Gastrocnemius medialis (tissue), 4 donors: ENCODE results near the gene ADCY5. TPM values are rescaled to one million over a fixed set of nuclear protein-coding genes. Genes with fewer than 3 reads are reported as not detected.

Source experiments
- ATAC-seq, 2 donors: fragments of 150-250 bp; one replicate each; pipeline ENCODE4 v1.9.1; 2016
- DNase-seq, 2 donors: peaks; one replicate each; pipeline ENCODE4 v3.0.0-alpha.2; 2019
- H3K27ac ChIP-seq, 4 donors: fragments of 200-600 bp; sonication (generic); 1 replicate in 1 of 4; 2 replicates in 3 of 4; pipeline ENCODE4 v1.5.1; 2016 to 2018; ENCODE audit warnings: mild to moderate bottlenecking in 2 of 4, moderate library complexity in 1 of 4
- H3K27me3 ChIP-seq, 3 donors: fragments of 200-600 bp; sonication (generic) in 2 of 3; 1 replicate in 1 of 3; 2 replicates in 2 of 3; pipeline versions ENCODE4 v1.5.1 to v1.6.0; 2016 to 2019; ENCODE audit warnings: mild to moderate bottlenecking in 1 of 3, moderate library complexity in 1 of 3
- H3K36me3 ChIP-seq, 2 donors: fragments of 200-600 bp; sonication (generic) in 1 of 2; one replicate each; pipeline ENCODE4 v1.5.1; 2017 to 2018
- H3K4me1 ChIP-seq, 2 donors: fragments of 200-600 bp; sonication (generic) in 1 of 2; one replicate each; pipeline ENCODE4 v1.5.1; 2016 to 2017; ENCODE audit warnings: mild to moderate bottlenecking in 2 of 2
- H3K4me3 ChIP-seq, 4 donors: fragments of 200-600 bp; sonication (generic) in 3 of 4; 1 replicate in 1 of 4; 2 replicates in 3 of 4; pipeline ENCODE4 v1.5.1; 2016 to 2019; ENCODE audit warnings: mild to moderate bottlenecking in 2 of 4
- H3K9me3 ChIP-seq, 3 donors: fragments of 200-600 bp; sonication (generic) in 2 of 3; 1 replicate in 1 of 3; 2 replicates in 2 of 3; pipeline ENCODE4 v1.5.1; 2016 to 2019
- POLR2A ChIP-seq, 2 donors: fragments of 450-650 bp; IDR thresholded peaks; one replicate each; pipeline ENCODE4 v1.6.1; 2017; ENCODE audit warnings: antibody characterized with exemption in 2 of 2, mild to moderate bottlenecking in 2 of 2, moderate library complexity in 2 of 2
- in situ Hi-C, 4 donors: fragments of 200-750 bp; cut with MboI; loops; one replicate each; pipeline versions ENCODE4 v1.15.0 to v1.8.0; 2017; ENCODE audit warnings: low sequenced_read_pairs in 4 of 4
- intact Hi-C: fragments of 100-400 bp; cut with DNase I; formaldehyde crosslinking; loops from one replicate; pipeline ENCODE4 v1.15.1; 2023; ENCODE audit warnings: low total_unique reads
- total RNA-seq, 4 donors: library from RNA; depleted of rRNA; stranded (reverse); fragments of >200 nt; gene quantifications; one replicate each; pipeline versions ENCODE4 v1.1.0 to v1.2.3, GENCODE V29; 2016
- TF ChIP-seq, protein P1 (sequence below), 5 experiments: fragments of 450-650 bp in 3 of 5; fragments of 200-600 bp in 2 of 5; sonication (generic) in 2 of 5; IDR thresholded peaks in 4 of 5; conservative IDR thresholded peaks in 1 of 5; 1 replicate in 4 of 5; 2 replicates in 1 of 5; pipeline ENCODE4 v1.5.1; 2016 to 2019; ENCODE audit warnings: antibody characterized with exemption in 5 of 5, mild to moderate bottlenecking in 3 of 5, moderate library complexity in 3 of 5

ADCY5 gene
- total RNA-seq, 4 donors from 2014 or later = 1.0 to 6.4 (median 4.3) TPM

DNA sequence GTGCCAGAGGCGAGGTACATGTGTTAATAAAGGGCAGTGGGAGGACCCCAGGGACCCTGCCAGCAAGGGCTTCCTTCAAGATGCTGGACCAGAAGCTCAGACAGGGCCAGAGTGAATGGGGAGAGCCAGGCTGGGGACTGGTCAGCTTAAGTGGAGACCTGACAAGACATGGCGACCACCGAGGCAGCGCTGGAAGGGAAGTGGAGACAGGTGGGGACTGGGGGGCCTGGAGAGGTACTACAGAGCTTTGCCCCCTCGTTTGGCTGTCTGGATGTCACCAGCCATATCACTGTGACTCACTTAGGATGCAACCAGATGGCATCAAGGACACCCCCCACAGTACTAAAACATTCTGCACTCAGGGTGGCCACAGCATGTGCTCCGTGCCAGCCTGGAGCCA is 97.9 kb downstream of the ADCY5 start:
- Histone ChIP-seq H3K4me1 (no peaks in the 10 kb centered on the region), H3K9me3 (no peaks in the 10 kb centered on the region), H3K27me3 (peaks cover 0 to 7% (median 7%) of the 10 kb centered on the region in 3 donors), H3K4me3 (no peak overlapping the region), H3K36me3 (no peaks in the 10 kb centered on the region), H3K27ac (no peak overlapping the region)
- TF ChIP-seq, protein P1, sequence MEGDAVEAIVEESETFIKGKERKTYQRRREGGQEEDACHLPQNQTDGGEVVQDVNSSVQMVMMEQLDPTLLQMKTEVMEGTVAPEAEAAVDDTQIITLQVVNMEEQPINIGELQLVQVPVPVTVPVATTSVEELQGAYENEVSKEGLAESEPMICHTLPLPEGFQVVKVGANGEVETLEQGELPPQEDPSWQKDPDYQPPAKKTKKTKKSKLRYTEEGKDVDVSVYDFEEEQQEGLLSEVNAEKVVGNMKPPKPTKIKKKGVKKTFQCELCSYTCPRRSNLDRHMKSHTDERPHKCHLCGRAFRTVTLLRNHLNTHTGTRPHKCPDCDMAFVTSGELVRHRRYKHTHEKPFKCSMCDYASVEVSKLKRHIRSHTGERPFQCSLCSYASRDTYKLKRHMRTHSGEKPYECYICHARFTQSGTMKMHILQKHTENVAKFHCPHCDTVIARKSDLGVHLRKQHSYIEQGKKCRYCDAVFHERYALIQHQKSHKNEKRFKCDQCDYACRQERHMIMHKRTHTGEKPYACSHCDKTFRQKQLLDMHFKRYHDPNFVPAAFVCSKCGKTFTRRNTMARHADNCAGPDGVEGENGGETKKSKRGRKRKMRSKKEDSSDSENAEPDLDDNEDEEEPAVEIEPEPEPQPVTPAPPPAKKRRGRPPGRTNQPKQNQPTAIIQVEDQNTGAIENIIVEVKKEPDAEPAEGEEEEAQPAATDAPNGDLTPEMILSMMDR (IDR thresholded peaks at IDR 0.05 in 4 of 5, conservative IDR thresholded peaks at IDR 0.05 in 1 of 5) = no peak
- TF ChIP-seq POLR2A (IDR thresholded peaks at IDR 0.05) = no peak
- ATAC-seq = no peak
- intact Hi-C loops (no loop called here), in situ Hi-C loops (no loop called here)
- DNase-seq = no peak

DNA sequence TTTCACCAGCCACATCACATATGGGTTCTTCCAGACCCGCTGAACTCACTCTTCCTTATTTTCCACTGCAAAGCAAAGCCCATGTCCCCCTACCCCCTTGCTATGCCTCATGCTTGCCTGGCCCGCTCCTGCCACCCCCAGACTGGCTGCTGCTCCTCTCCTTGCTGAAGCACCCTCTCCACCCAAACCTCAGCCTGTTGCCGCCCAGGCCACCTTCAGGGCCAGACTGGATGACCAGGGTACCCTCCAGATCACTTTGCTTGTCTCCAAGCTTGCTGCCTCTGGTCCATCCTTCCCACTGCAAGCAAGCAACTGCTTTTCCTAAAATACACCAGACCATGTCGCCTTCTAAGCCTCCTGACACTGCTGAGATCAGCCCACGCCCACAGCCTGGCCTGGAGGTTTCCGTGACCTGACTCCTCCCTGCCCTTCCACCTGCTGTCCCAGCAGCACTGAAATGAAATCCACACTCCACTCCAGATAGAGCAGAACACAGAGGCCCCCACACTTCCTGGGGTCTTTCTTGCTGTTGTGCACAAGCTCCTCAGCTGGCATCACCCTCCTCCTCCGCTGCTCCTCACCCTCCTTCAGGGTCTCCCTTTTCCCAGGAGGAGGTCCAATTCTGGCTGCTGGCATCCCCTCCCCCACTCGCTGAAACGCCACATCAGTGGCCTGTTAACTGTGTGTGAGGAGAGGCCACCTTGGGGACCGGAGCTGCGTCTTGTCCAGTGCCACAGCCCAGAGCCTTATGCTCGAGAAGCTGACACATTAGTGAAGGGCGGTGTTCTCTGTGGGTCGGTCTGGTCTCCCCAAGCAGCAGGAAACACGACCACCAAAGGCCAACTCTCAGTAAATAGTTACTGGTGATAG is 99.1 kb downstream of the ADCY5 start:
- Histone ChIP-seq H3K27ac (no peak overlapping the region), H3K36me3 (no peaks in the 10 kb centered on the region), H3K9me3 (no peaks in the 10 kb centered on the region), H3K4me3 (no peak overlapping the region), H3K4me1 (no peaks in the 10 kb centered on the region), H3K27me3 (peaks cover 0 to 7% (median 4%) of the 10 kb centered on the region in 3 donors)
- intact Hi-C loops (no loop called here), in situ Hi-C loops (loop anchor here in 3 of 4 donors (25.0 kb wide), 1 partner anchor 138 kb away; no protein-coding TSS in a partner anchor)
- no peak for TF ChIP-seq POLR2A (IDR thresholded peaks at IDR 0.05)
- TF ChIP-seq, protein P1 (IDR thresholded peaks at IDR 0.05 in 4 of 5, conservative IDR thresholded peaks at IDR 0.05 in 1 of 5) = no peak
- no peak for ATAC-seq
- DNase-seq = no peak

DNA sequence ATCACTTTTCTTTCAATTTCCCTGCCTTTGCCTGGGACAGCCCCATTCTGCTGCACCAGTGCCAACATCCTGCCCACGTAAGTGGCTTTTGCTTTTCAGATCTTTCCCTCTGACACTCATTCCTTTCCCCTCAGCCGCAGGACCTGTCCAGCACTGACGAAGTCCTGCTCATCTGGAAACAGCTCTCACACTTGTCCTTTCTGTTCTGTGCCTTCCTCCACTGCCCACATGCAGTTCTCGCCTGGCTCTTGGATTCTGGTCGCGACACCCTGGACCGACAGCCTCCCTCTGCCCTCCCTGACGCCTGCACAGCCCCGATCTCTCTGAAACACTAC is 99.7 kb downstream of the ADCY5 start:
- no peaks in the 10 kb centered on the region for H3K36me3 ChIP-seq
- in situ Hi-C loops = loop anchor here in 3 of 4 donors (25.0 kb wide), 1 partner anchor 138 kb away; no protein-coding TSS in a partner anchor
- TF ChIP-seq POLR2A (IDR thresholded peaks at IDR 0.05) = no peak
- TF ChIP-seq, protein P1 (IDR thresholded peaks at IDR 0.05 in 4 of 5, conservative IDR thresholded peaks at IDR 0.05 in 1 of 5) = no peak
- no peaks in the 10 kb centered on the region for H3K9me3 ChIP-seq
- H3K4me3 ChIP-seq = no peak overlapping the region
- ATAC-seq (no peak), DNase-seq (no peak)
- intact Hi-C loops = no loop called here
- H3K27ac ChIP-seq = no peak overlapping the region
- peaks cover 0 to 7% (median 4%) of the 10 kb centered on the region in 3 donors for H3K27me3 ChIP-seq
- no peaks in the 10 kb centered on the region for H3K4me1 ChIP-seq

DNA sequence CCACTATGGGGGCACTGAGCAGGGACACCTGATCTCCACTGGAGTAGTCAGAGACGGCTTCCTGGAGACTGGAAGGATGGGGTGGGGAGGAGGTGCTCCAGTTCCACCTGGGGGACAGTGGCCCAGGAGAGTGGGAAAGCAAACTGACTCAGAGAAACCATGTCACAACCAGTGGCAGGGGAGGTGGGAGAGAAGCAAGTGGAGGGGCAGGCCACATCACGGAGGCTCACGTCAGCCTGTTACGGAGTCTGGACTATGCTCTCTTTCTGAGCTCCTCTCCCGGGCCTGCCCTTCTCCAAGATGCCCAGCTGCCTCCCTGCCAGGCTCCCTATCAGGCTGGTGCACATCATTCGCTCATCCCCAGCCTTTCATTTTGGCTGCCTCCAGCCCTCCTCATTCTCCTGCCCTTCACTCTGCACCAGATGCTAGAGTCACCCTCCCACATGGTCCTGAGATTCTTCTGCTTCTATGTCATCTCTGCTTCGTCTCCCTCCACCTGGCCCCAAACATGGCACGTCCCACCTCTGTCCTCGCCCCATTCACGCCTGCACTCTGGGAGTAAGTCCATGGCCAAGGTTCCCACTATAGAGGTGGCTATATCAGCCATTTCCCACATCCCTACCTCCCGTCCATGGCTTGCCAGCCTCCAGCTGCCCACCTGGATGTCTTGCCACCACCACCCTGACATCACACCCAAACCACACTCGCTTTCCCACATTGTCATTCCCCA is 100.3 kb downstream of the ADCY5 start:
- peaks cover 0 to 7% (median 4%) of the 10 kb centered on the region in 3 donors for H3K27me3 ChIP-seq
- no peak overlapping the region for H3K4me3 ChIP-seq
- no peaks in the 10 kb centered on the region for H3K9me3 ChIP-seq
- no peak for ATAC-seq
- no peak for DNase-seq
- TF ChIP-seq POLR2A (IDR thresholded peaks at IDR 0.05) = no peak
- TF ChIP-seq, protein P1 (IDR thresholded peaks at IDR 0.05 in 4 of 5, conservative IDR thresholded peaks at IDR 0.05 in 1 of 5) = no peak
- H3K4me1 ChIP-seq = no peaks in the 10 kb centered on the region
- in situ Hi-C loops = loop anchor here in 3 of 4 donors (25.0 kb wide), 1 partner anchor 139 kb away; no protein-coding TSS in a partner anchor
- H3K36me3 ChIP-seq = no peaks in the 10 kb centered on the region
- intact Hi-C loops = no loop called here
- H3K27ac ChIP-seq = no peak overlapping the region
